Hepatocyte (in vitro differentiated cells): ENCODE measurements around the gene CDV3.

Experiments used
- CTCF ChIP-seq: fragments of 200-600 bp; sonication (generic); IDR thresholded peaks from 2 replicates; pipeline ENCODE4 v1.5.1; 2016; ENCODE audit warnings: antibody characterized with exemption, mild to moderate bottlenecking; ENCODE audit not compliant: poor library complexity
- EZH2 ChIP-seq: fragments of 200-600 bp; sonication (generic); IDR thresholded peaks from 2 replicates; pipeline ENCODE4 v1.6.1; 2016; ENCODE audit warnings: antibody characterized with exemption, mild to moderate bottlenecking, borderline replicate concordance

- TF ChIP-seq CTCF (no peak), EZH2 (no peak)
Measured at GRCh38 chr3:133573629-133574194, at the start of gene CDV3.
